SKM-1 treated with dmso at 0.1 percent for 144 hours (cell line): ENCODE measurements around the gene REX1BD.
"Not testable (repeated sequence)": the region's sequence is repeated elsewhere in the genome, so short reads cannot be mapped to it uniquely, and the experiment has no call there.

ENCODE experiments used
- DNase-seq: peaks from one replicate; lab custom pipeline; 2025; ENCODE audit not compliant: unreplicated experiment; lab: John Stamatoyannopoulos, UW

Gene REX1BD

DNA sequence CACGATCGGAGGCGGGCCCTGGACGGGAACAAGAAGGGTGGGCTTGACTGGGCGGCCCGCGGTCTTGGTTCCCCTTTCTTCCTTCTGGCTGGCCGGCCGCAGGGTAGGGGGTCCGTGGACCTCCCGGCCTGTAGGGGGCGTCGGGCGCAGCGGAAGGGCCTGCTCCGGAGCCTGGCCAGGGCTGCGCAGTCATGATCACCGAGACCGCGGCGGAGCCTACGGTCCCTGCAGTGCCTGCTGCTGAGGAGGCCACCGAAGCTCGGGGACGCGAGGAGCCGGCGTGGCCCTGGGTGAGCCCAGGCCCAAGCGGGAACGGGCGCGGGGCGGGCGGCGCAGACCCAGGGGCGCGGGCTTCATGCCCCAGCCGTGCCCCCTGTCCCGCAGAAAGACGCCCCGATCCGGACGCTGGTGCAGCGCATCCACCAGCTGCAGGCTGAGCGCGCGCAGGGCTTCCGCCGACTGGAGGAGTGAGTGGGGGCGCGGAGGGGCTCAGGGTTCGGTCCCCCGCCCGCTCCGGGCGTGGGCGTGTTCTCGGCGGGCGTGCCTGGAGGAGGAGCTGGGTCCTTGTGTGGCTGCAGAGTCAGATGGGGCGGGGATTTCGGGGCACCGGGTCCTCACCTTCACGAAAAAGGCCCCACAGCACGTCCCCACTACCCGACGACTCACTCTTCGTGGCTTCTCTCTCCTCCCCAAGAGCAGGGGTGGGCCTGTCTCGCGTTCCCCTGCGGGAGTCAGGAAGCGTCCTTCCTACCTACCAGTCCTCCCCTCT lies at the start of gene REX1BD:
Gene REX1BD (plus strand): TSS at position 188 of the 769 bp plus-strand sequence. CDS start 4 bp downstream, at position 192.
- peak; percentile 79 for DNase-seq

GRCh38 chr19:18539372-18539771 lies 49.2 kb upstream of the REX1BD start:
- no peak for DNase-seq

- DNase-seq = not testable (repeated sequence)
Measured at GRCh38 chr19:18540200-18540599, 48.4 kb upstream of the REX1BD start.

DNA sequence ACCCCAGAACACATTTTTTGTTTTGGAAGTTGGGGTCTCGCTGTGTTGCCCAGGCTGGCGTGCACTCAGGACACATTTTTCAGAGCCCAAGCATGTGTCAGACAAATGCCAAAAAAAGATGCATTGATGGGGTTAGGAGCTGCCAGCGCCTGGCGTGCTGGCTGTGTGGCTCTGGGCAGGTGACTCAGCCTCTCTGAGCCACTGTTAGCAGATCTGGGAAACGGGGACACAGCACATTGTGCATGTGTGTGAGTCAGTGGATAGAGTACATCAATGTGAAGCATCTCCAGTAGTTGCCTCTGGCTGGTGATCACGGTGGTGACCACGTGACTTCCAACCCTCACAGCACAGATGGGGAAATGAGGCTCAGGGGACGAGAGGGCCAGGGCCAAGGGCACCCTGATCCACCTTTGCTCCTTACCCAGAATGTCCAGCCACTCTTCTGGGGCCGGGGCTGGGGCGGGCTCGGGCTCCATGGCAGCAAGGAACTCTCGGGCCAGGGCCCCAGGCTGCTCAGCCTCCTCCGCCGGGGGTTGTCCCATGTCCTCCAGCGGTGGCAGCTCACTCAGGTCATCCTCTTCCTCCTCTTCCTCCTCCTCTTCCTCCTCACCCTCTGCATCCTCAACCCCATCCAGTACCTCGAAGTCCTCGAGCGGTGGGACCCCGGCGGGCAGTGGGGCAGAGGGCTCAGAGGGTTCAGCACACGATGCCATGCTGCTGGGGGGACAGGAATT lies 47.2 kb upstream of the REX1BD start:
- DNase-seq = no peak

DNA sequence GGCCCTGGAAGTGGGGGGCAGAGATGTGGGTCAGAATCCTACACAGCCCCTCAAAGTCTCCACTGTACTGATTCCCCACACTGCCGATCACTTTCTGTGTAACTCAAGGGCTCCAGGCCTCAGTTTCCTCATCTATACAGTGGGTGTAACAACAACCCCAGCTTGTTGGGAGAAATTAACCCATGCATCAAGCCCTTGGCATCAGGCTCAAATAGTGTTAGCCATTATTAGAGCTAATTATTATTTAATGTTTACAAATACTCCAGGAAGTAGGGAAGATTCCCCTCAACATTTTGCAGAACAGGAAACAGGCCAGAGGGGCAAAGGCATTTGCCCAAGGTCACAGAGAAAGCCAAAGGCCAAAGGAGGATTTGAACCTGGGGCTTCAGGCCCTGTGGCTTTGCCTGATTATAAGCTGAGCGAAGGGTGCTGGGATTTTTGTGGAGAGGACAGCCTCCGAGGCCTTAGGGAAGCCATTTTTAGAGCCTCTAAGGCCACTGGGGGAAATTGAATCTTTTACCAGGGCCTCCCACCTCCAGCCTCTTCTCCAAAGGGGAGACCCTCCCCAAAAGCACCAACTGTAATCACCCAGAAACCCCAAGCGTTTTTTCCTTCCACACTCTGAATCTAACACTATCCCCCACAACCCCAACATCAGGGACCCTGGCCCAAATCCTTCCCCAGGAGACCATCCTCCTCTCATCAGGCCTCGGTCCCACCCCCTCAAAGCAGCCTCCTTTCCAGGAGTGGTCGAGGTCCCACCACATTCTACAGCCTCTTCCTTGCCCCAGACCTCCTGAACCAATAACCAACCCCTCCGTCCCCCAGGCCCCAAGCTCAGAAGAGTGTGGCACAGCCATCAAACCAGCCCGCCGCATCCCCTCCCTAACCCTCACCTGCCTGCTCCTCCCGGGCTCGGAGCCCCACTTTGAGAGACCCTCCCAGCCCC lies 46.3 kb upstream of the REX1BD start:
- DNase-seq = no peak

GRCh38 chr19:18542941-18543813 lies 45.4 kb upstream of the REX1BD start, which contains the start of gene FKBP8:
Gene FKBP8 (minus strand): TSS chr19:18543573. CDS start chr19:18541970, 1,603 bp downstream.
- peak; percentile 92 for DNase-seq

- peak; percentile 85 for DNase-seq
Measured at GRCh38 chr19:18543814-18544475, 44.7 kb upstream of the REX1BD start.

- no peak for DNase-seq
Measured at GRCh38 chr19:18551631-18552030, 37.0 kb upstream of the REX1BD start.

DNA sequence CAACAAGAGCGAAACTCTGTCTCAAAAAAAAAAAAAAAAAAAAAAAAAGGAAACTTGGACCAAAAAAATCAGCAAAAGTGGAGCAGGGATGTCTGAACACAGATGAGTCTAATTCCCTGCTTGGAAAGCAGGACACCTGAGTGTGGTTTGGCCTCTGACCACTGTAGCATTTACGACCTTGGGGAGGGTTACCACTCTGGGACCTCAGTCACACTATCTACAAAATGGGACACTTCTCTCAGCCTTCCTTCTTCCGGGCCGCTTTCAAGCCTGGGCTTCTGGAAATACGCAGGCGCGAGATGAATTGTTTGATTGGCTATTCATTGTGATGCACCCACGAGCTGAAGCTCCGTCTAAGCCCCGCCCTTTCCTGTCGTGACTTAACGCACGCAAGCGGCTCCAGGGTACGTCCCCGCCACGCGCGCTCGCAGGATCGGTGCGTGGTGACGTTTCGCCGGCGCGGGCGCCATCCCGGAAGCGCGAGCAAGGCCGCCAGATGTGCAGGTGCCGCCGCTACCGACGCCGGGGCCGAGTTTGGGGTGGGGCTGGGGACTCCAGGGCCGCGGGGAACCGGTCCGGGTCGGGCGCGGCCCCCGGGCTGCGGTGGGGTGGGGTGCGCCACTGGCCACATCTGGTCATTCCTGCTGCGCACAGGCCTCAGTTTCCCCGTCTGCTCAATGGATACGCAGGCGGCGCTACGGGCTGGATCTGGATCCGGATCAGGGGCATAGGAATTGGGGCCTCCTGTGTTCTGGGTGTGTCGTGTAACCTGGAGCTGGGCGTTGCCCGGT lies 31.0 kb upstream of the REX1BD start, which contains the start of gene KXD1:
Gene KXD1 (plus strand): TSS at position 460 of the 791 bp plus-strand sequence. CDS start 4,187 bp downstream, outside the sequence.
- peak; percentile 99 for DNase-seq

DNA sequence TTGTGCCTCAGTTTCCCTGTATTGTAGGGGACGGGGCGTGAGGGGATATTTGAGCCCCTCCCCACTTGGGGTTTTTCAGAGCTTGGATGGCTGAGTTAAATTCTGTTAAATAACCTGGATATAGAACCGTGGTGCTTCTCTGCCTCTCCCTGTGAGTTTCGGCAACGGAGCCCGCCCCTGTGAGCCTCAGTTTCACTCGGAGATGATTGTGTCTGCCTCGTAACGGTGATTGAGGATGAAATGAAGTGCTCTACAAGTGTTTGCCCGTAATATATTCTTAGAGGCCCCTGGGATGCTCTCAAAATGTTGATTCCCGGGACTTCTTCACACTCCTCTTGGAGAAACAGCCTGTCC lies 30.4 kb upstream of the REX1BD start:
- DNase-seq = no peak

- no peak for DNase-seq
Measured at GRCh38 chr19:18558604-18559003, 30.0 kb upstream of the REX1BD start.

GRCh38 chr19:18559685-18560084 lies 28.9 kb upstream of the REX1BD start:
- no peak for DNase-seq

GRCh38 chr19:18562086-18562485 lies 26.5 kb upstream of the REX1BD start:
- no peak for DNase-seq

- no peak for DNase-seq
Measured at GRCh38 chr19:18566953-18567352, 21.6 kb upstream of the REX1BD start.

DNA sequence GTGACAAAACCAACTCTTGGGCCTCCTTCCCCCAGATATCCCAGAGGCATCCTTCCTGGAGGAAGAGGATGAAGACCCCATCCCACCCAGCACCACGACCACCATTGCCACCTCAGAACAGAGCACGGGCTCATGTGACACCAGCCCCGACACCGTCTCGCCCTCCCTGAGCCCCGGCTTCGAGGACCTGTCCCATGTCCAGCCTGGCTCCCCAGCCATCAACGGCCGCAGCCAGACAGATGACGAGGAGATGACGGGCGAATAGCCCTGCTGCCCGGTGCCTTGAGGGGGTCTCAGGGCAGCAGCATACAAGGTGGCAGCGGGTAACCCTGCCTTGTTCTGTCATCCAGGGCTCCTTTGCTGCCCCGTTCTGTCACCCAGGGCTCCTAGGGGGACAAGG lies 20.2 kb upstream of the REX1BD start:
- DNase-seq = no peak

DNA sequence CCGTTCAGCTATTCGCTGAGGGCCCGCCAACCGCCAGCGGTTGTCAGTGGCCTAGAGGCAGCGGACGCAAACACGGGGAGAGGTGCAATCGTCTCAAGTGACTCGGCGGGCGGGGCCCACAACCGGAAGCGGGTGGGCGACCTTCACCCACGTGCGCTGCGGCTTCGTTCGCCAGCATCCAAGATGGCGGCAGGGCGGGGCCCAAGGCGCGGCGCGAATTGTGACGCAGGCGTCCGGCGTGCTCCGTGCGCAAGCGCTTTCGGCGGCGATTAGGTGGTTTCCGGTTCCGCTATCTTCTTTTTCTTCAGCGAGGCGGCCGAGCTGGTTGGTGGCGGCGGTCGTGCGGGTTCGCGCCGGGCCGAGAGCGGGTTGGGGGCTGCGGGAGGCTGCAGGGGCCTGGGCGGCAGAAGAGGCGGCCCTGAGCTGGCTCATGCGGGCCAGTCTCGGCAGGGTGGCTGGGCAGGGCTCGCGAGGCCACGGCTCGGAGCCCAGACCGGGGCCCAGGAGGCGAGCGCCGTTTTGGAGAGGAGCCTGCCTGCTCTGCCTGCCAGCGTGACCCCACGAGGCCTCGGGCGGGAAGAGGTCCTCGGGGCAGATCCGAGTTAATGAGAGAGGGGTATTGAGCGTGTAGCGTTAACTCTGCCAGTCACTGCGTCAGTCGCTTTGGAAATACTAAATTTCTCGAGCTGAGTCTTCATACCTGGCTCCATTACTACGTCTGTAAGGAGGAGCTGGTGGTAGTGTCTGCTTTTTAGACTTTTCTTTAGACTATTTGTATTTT lies 16.8 kb upstream of the REX1BD start, which contains the start of gene UBA52:
Gene UBA52 (plus strand): TSS at position 294 of the 781 bp plus-strand sequence. CDS start 1,444 bp downstream, outside the sequence.
- peak; percentile 97 for DNase-seq

DNA sequence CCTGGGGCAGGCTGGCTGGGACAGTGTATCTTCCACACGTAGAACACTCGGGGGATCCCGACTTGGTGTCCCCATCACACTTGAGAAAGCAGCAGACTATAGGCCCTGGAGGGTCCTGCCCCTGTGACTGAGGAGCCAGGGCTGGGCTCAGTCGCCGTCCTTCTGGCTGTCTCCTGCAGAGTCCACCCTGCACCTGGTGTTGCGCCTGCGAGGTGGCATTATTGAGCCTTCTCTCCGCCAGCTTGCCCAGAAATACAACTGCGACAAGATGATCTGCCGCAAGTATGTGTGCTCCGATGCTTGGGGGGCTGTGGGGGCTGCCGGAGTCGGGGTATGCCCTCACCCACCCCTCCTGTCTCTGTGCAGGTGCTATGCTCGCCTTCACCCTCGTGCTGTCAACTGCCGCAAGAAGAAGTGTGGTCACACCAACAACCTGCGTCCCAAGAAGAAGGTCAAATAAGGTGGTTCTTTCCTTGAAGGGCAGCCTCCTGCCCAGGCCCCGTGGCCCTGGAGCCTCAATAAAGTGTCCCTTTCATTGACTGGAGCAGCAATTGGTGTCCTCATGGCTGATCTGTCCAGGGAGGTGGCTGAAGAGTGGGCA lies 13.8 kb upstream of the REX1BD start:
- no peak for DNase-seq
